Adrenal gland (tissue), 12 donors: Measurements from ENCODE around the gene ARHGEF16. TPM values are rescaled to one million over a fixed set of nuclear protein-coding genes. Genes with fewer than 3 reads are reported as not detected.

Experiments
- DNase-seq, 7 donors: peaks; one replicate each; pipeline ENCODE4 v3.0.0-alpha.2; 2019 to 2020
- H3K27ac ChIP-seq, 5 donors: fragments of 200-600 bp; sonication (generic) in 4 of 5; 1 replicate in 3 of 5; 2 replicates in 2 of 5; pipeline versions ENCODE4 v1.5.1 to v1.8.0; 2016 to 2020; ENCODE audit warnings: mild to moderate bottlenecking in 1 of 5
- H3K27me3 ChIP-seq: fragments of 200-600 bp; 2 replicates; pipeline ENCODE4 v1.8.0; 2021
- H3K36me3 ChIP-seq, 2 donors: fragments of 200-600 bp; replicated peaks in 1 of 2; 1 replicate in 1 of 2; 2 replicates in 1 of 2; pipeline versions ENCODE4 v1.5.1 to v1.8.0; 2018 to 2022
- H3K4me1 ChIP-seq, 2 donors: fragments of 200-600 bp; replicated peaks in 1 of 2; 1 replicate in 1 of 2; 2 replicates in 1 of 2; pipeline versions ENCODE4 v1.5.1 to v1.8.0; 2018 to 2021
- H3K4me3 ChIP-seq, 4 donors: fragments of 200-600 bp; sonication (generic) in 3 of 4; one replicate each; pipeline ENCODE4 v1.5.1; 2016 to 2018
- H3K9me3 ChIP-seq, 3 donors: fragments of 200-600 bp; sonication (generic) in 1 of 3; replicated peaks in 1 of 3; 1 replicate in 2 of 3; 2 replicates in 1 of 3; pipeline versions ENCODE4 v1.5.1 to v1.8.0; 2016 to 2021
- CTCF ChIP-seq, 6 experiments: fragments of 450-650 bp in 4 of 6; fragments of 200-600 bp in 2 of 6; sonication (generic) in 1 of 6; IDR thresholded peaks; 1 replicate in 5 of 6; 2 replicates in 1 of 6; pipeline versions ENCODE4 v1.5.1 to v1.8.0; 2016 to 2021; ENCODE audit warnings: antibody characterized with exemption in 6 of 6, mild to moderate bottlenecking in 2 of 6, moderate library complexity in 1 of 6
- POLR2A ChIP-seq, 2 donors: fragments of 450-650 bp; IDR thresholded peaks; one replicate each; pipeline ENCODE4 v1.6.1; 2017; ENCODE audit warnings: antibody characterized with exemption in 2 of 2, mild to moderate bottlenecking in 2 of 2, moderate library complexity in 1 of 2
- WGBS, 4 donors: extraction: QIAGEN DNeasy Blood & Tissue Kit in 2 of 4; methylation state at CpG; one replicate each; pipeline versions ENCODE4 v1.1.5 to v1.1.7; 2013 to 2017; 5-methylcytosine and 5-hydroxymethylcytosine counted together
- intact Hi-C, 2 donors: fragments of 100-400 bp; cut with DNase I; formaldehyde crosslinking; loops; one replicate each; pipeline versions ENCODE4 v1.14.1 to v1.15.0; 2022 to 2023
- polyA plus RNA-seq, 3 donors: library from polyadenylated mRNA; stranded (reverse); fragments of 200-250 nt in 2 of 3; fragments of 350-450 nt in 1 of 3; fragmentation: Illumina TruSeq in 1 of 3; extraction: RNeasy Lipid Tissue Mini Kit (QIAGEN cat#74804) in 1 of 3; gene quantifications; one replicate each; pipeline ENCODE4 v1.2.3, GENCODE V29; 2013 to 2014
- total RNA-seq, 9 donors: library from RNA; depleted of rRNA in 4 of 9; stranded (reverse); fragments of >200 nt in 4 of 9; fragments of 120-200 nt in 1 of 9; fragmentation: NEBNext Ultra II Directional in 1 of 9; extraction: Animal tissue kit (Norgen Biotek cat#: 25700) in 1 of 9; gene quantifications; one replicate each; pipeline versions ENCODE4 v1.1.0 to v1.2.4, GENCODE V29; 2013 to 2023
- donor health status: healthy with polysubstance abuse.
- donor health status: Bipolar disorder and iron deficiency.
- donor health status: DM: yes; HTN: yes; CAD: no.
- donor health status: DM: no; HTN: no; CAD: no.
- donor health status: DM: no; HTN: no; CAD: no.
- donor health status: DM: yes; HTN: yes; CAD: no.

ARHGEF16 gene
- total and polyA plus RNA-seq, 12 donors: 0.11 to 3.1 (median 0.83) TPM

DNA sequence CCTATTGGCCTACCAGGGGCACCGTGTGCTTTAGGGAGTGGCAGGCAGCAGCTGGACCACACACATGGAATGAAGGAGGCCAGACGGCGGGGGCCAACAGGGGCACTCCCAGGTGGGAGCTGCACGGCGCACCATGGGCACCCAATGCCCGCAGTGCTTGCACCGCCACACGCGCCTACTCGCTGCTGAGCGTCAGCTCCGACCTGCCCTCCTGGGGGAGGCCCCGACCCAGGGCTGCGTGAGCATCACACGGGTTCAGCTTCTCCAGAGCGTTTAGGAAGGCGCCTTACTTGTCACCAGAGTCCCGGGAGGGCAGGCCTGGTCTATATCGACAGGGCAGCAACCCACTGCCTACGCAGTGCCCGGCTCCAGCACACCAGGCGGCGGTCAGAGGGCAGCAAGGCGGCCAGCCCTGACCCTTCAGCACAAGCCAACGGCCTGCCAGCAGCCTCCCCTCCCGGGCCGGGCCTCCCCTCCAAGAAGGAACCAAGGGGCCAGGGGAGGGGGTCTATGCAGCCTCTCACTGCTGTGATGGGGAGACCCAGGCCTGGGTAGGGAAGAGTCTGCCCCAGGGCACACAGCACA, 64.9 kb downstream of the ARHGEF16 start:
- H3K36me3 ChIP-seq: no peaks in the 10 kb centered on the region
- H3K27ac ChIP-seq: no peak overlapping the region
- intact Hi-C loops: no loop called here
- H3K9me3 ChIP-seq: no peaks in the 10 kb centered on the region
- WGBS, 4 donors: 71 to 94% (median 90%) methylated on average over 6 to 27 of the region's 27 CpGs
- H3K4me1 ChIP-seq: no peaks in the 10 kb centered on the region
- TF ChIP-seq CTCF (IDR thresholded peaks at IDR 0.05) (no peak), POLR2A (IDR thresholded peaks at IDR 0.05) (no peak)
- no peaks in the 10 kb centered on the region for H3K27me3 ChIP-seq
- no peak overlapping the region for H3K4me3 ChIP-seq
- DNase-seq: no peak

- no peak overlapping the region for H3K4me3 ChIP-seq
- no peak for TF ChIP-seq POLR2A (IDR thresholded peaks at IDR 0.05)
- TF ChIP-seq CTCF (IDR thresholded peaks at IDR 0.05): no peak
- no peaks in the 10 kb centered on the region for H3K9me3 ChIP-seq
- H3K27me3 ChIP-seq: no peaks in the 10 kb centered on the region
- no peaks in the 10 kb centered on the region for H3K4me1 ChIP-seq
- DNase-seq: no peak
- intact Hi-C loops: no loop called here
- 74 to 97% (median 83%) methylated on average over 10 to 24 of the region's 24 CpGs for WGBS, 4 donors
- no peak overlapping the region for H3K27ac ChIP-seq
- no peaks in the 10 kb centered on the region for H3K36me3 ChIP-seq
These were observed 66.2 kb downstream of the ARHGEF16 start for GRCh38 chr1:3520419-3521378.

- intact Hi-C loops: no loop called here
- Histone ChIP-seq H3K9me3 (no peaks in the 10 kb centered on the region), H3K27me3 (no peaks in the 10 kb centered on the region), H3K36me3 (no peaks in the 10 kb centered on the region), H3K27ac (no peak overlapping the region), H3K4me3 (no peak overlapping the region), H3K4me1 (no peaks in the 10 kb centered on the region)
- 60 to 100% (median 86%) methylated on average over 1 to 16 of the region's 16 CpGs for WGBS, 4 donors
- DNase-seq: no peak
- TF ChIP-seq CTCF (IDR thresholded peaks at IDR 0.05) (no peak), POLR2A (IDR thresholded peaks at IDR 0.05) (no peak)
These were observed 67.0 kb downstream of the ARHGEF16 start for GRCh38 chr1:3521426-3521825.

DNA sequence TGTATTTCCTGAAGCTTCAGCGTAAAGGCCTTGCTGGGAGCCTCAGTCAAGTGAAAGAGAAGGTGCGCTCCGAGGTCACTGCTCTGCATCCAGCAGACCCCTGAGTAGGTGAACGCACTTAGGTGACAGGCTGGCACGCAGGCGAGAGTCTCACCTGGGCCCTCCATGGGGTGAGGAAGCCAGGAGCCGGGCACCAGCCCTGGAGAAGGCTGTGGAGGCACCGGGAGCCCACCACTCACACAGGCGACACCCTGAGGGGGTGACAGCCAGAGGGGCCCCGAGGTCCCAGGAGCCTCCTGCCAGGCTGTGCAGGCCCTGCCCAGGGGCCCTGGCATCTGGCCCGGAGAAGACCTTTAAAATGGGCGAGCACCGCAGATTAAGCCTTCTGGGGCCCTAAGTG, 67.6 kb downstream of the ARHGEF16 start:
- no peaks in the 10 kb centered on the region for H3K4me1 ChIP-seq
- H3K27me3 ChIP-seq: no peaks in the 10 kb centered on the region
- H3K36me3 ChIP-seq: no peaks in the 10 kb centered on the region
- no peak for DNase-seq
- TF ChIP-seq CTCF (IDR thresholded peaks at IDR 0.05) (no peak), POLR2A (IDR thresholded peaks at IDR 0.05) (no peak)
- no peak overlapping the region for H3K4me3 ChIP-seq
- H3K27ac ChIP-seq: no peak overlapping the region
- intact Hi-C loops: no loop called here
- no peaks in the 10 kb centered on the region for H3K9me3 ChIP-seq
- 90 to 96% (median 92%) methylated on average over 8 to 13 of the region's 13 CpGs for WGBS, 4 donors
